DOHH2 (cell line): ENCODE data around the gene EEF1A1.

Experiments
- EZH2phosphoT487 ChIP-seq: fragments of 200-600 bp; sonication (generic); IDR thresholded peaks from 2 replicates; pipeline ENCODE4 v1.6.1; 2017; ENCODE audit warnings: borderline replicate concordance, mild to moderate bottlenecking, antibody characterized with exemption, low read length, moderate library complexity, mixed read lengths
- TF ChIP-seq, protein P1 (sequence below): fragments of 200-600 bp; sonication (generic); IDR thresholded peaks from one replicate; pipeline ENCODE4 v1.5.1; 2014; ENCODE audit warnings: antibody characterized with exemption, mild to moderate bottlenecking, low read depth, low read length; ENCODE audit not compliant: poor library complexity, severe bottlenecking

GRCh38 chr6:73523434-73524123, 2.7 kb upstream of the EEF1A1 start:
- TF ChIP-seq, protein P1, sequence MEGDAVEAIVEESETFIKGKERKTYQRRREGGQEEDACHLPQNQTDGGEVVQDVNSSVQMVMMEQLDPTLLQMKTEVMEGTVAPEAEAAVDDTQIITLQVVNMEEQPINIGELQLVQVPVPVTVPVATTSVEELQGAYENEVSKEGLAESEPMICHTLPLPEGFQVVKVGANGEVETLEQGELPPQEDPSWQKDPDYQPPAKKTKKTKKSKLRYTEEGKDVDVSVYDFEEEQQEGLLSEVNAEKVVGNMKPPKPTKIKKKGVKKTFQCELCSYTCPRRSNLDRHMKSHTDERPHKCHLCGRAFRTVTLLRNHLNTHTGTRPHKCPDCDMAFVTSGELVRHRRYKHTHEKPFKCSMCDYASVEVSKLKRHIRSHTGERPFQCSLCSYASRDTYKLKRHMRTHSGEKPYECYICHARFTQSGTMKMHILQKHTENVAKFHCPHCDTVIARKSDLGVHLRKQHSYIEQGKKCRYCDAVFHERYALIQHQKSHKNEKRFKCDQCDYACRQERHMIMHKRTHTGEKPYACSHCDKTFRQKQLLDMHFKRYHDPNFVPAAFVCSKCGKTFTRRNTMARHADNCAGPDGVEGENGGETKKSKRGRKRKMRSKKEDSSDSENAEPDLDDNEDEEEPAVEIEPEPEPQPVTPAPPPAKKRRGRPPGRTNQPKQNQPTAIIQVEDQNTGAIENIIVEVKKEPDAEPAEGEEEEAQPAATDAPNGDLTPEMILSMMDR, result no peak
- TF ChIP-seq EZH2phosphoT487, result no peak
